SU-DHL-6 (cell line): Measurements from ENCODE around the gene SMIM45.

Experiments
- EZH2phosphoT487 ChIP-seq: fragments of 200-600 bp; sonication (generic), shearing (Covaris generic); conservative IDR thresholded peaks from 2 replicates; pipeline ENCODE4 v1.6.1; 2018; ENCODE audit warnings: mild to moderate bottlenecking, antibody characterized with exemption, low read length, moderate library complexity, mixed read lengths
- TF ChIP-seq, protein P1 (sequence below): fragments of 200-600 bp; sonication (generic); IDR thresholded peaks from one replicate; pipeline ENCODE4 v1.5.1; 2017; ENCODE audit warnings: antibody characterized with exemption, mild to moderate bottlenecking, low read length, moderate library complexity; ENCODE audit not compliant: insufficient read depth, poor library complexity, severe bottlenecking

DNA sequence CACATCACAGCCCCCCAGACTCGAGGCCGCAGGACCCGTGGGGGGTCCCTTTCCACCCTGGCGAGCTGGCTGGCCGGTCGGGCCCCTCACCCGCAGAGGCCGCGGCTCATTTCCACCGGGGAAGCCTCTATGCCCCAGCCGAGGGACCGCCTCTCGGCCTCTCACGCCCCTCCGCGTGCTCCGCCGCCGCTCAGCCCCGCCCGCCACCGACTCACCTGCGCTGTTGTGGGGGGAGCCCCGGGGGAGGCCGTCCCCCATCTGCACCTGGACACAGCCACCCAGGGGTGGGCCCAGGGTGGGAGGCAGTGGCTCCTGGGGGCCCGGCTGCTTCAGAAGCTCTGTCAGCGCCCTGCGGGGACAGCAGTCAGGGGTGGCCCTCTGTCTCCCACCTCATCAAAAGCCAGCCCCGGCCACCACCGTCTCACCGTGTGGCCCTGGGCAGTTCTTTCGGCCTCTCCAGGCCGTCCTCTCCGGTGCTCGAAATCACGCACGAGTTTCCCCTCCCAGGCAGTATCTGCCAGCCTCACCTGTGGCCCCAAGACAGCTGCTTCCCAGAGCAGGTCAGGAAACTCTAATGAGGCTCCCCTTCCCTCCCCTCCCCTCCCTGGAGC, 40.8 kb upstream of the SMIM45 start:
- TF ChIP-seq, protein P1, sequence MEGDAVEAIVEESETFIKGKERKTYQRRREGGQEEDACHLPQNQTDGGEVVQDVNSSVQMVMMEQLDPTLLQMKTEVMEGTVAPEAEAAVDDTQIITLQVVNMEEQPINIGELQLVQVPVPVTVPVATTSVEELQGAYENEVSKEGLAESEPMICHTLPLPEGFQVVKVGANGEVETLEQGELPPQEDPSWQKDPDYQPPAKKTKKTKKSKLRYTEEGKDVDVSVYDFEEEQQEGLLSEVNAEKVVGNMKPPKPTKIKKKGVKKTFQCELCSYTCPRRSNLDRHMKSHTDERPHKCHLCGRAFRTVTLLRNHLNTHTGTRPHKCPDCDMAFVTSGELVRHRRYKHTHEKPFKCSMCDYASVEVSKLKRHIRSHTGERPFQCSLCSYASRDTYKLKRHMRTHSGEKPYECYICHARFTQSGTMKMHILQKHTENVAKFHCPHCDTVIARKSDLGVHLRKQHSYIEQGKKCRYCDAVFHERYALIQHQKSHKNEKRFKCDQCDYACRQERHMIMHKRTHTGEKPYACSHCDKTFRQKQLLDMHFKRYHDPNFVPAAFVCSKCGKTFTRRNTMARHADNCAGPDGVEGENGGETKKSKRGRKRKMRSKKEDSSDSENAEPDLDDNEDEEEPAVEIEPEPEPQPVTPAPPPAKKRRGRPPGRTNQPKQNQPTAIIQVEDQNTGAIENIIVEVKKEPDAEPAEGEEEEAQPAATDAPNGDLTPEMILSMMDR, result no peak
- no peak for TF ChIP-seq EZH2phosphoT487
